ENCODE measurements around the gene AMIGO2. TPM values are rescaled to one million over a fixed set of nuclear protein-coding genes. Genes with fewer than 3 reads are reported as not detected.
"Not testable (repeated sequence)": the region's sequence is repeated elsewhere in the genome, so short reads cannot be mapped to it uniquely, and the experiment has no call there.

AMIGO2 gene, protein sequence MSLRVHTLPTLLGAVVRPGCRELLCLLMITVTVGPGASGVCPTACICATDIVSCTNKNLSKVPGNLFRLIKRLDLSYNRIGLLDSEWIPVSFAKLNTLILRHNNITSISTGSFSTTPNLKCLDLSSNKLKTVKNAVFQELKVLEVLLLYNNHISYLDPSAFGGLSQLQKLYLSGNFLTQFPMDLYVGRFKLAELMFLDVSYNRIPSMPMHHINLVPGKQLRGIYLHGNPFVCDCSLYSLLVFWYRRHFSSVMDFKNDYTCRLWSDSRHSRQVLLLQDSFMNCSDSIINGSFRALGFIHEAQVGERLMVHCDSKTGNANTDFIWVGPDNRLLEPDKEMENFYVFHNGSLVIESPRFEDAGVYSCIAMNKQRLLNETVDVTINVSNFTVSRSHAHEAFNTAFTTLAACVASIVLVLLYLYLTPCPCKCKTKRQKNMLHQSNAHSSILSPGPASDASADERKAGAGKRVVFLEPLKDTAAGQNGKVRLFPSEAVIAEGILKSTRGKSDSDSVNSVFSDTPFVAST
- 154 and 312 TPM in 2 replicates for total RNA-seq

DNA sequence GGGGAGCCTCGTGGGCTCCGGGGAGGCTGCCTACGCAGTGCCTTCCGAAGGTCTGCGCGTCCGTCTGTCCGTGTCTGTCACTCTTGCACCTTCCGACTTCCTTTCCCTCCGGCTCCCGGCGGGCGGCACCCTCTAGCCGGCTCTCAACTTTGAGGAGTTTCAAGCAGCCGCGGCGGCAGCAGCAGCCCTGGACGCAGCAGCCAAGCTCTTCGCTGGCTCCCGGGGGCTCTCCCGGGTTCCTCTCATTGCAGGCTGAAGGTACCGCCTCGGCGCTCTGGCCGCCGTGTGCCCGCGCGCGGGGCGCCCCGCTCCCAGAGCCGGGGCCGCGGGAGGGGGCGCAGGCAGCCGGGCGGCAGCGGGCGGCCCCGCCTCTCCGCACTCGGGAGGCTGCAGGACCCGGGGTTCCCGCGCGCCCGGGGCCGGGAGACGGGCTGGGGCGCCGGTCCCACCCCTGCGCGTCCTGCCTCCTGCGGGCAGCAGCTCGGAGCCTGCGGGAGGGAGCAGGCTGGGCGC, at the start of gene AMIGO2, which contains the start of gene PCED1B:
AMIGO2 (minus strand) TSS at position 492 of the 513 bp plus-strand sequence. CDS start 957 bp downstream, outside the sequence.
PCED1B (plus strand) TSS at position 154 of the 513 bp plus-strand sequence. CDS start 155,443 bp downstream, outside the sequence.
- peak; percentile 53 for DNase-seq (ENCODE audit: low read depth)

DNA sequence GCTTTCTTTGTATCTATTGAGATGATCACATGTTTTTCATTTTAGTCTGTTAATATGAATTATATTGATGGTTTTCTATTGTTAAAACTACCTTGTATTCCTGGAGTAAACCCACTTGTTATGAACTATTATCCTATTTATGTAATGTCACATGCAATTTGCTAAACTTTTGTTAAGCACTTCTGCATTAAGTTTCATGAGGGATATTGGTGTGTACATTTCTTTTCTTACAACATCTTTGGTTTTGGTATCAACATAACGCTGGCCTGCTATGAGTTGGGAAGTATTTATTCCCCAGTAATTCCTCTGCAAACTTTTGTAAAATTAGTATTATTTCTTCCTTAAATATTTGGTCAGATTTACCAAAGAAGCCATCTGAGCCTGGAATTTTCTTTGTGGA, 46.5 kb upstream of the AMIGO2 start:
- no peak for DNase-seq (ENCODE audit: low read depth)

DNA sequence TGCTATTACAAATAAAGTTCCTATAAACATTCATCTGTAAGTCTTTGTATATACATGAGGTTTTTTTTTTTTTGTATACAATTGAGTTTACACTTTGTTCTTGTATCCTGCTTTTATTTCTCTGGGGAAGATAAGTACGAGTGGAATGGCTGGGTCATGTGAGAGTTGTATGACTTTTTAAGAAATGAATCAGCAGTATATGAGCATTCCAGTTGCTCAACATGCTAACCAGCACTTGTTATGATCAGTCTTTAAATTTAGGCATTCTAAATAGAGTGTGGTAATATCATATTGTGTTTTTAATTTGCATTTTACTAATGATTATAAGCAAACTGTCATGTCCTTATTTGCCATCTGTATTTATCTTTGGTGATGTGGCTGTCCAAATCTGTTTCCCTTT, 44.7 kb upstream of the AMIGO2 start:
- DNase-seq (ENCODE audit: low read depth), result peak; percentile 47

DNA sequence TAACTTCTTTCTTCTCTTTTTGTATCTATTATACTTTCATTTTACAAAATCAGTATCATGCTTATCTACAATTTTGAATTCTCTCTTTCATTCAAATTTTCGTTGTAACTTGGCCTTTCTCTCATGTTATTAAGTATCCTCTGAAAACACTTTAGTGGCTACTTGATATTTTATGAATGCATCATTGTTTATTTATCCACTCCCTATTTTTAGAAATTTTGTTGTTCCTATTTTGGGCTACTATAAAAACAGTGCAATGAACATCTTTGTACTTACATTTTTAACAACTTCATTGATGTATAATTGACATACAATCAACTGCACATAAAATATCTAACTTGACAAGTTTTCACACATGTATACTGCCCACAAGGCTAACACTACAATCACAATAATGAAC, 44.0 kb upstream of the AMIGO2 start:
- DNase-seq (ENCODE audit: low read depth), result no peak

DNA sequence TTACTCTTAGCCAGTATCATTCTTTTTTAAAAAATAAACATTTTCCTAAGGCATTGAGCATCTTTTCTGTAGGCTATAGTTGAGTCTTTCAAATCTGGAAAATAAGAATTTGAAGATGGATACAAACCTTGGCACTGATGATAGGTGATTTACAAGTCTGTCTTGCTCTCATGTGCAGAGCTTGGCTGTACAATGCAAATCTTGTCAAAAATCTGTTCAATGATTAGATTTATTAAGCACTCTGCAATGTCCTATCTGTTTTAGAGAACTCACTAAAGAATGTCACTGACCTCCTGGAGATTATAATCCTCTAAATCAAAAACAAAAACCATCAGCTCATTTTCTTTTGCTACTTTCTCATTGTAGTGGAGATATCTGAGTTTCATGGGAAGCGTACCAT, 42.8 kb upstream of the AMIGO2 start:
- no peak for DNase-seq (ENCODE audit: low read depth)

DNA sequence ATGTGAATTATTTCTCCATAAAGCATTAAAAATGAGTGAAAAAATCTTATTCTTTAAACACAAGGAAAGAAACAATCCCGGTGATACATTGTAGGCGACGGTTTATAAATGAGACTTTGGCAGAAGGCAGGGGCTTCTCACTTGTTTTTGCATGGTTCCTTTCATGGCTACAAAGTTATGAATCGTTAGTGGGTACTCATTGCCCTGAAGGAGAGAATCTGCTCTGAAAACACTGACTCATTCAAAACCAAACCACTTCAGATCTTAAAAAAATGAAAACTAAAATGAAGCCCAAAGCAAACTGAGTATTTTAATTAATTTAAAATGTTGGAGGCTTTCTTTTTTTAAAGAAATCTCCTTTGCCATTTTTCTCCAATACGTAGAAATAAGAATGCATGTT, 41.4 kb upstream of the AMIGO2 start:
- DNase-seq (ENCODE audit: low read depth), result peak; percentile 51

DNA sequence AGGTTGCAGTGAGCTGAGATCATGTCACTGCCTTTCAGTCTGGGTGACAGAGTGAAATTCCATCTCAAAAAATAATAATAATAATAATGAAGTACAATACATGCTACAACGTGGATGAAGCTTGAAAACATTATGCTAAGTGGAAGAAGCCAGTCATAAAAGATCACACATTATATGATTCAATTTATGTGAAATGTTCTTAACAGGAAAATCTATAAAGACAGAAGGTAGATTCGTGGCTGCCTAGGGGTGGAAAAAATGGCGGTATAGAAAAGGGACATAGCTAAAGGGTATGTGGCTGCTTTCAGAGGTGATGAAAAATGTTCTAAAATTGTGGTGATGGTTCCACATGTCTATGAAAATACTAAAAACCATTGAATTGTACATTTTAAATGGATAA, 41.0 kb upstream of the AMIGO2 start:
- no peak for DNase-seq (ENCODE audit: low read depth)

DNA sequence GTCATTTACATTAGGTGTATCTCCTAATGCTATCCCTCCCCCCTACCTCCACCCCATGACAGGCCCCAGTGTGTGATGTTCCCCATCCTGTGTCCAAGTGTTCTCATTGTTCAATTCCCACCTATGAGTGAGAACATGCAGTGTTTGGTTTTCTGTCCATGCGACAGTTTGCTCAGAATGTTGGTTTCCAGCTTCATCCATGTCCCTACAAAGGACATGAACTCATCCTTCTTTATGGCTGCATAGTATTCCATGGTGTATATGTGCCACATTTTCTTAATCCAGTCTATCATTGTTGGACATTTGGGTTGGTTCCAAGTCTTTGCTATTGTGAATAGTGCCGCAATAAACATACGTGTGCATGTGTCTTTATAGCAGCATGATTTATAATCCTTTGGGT, 37.5 kb upstream of the AMIGO2 start:
- not testable (repeated sequence) for DNase-seq (ENCODE audit: low read depth)

DNA sequence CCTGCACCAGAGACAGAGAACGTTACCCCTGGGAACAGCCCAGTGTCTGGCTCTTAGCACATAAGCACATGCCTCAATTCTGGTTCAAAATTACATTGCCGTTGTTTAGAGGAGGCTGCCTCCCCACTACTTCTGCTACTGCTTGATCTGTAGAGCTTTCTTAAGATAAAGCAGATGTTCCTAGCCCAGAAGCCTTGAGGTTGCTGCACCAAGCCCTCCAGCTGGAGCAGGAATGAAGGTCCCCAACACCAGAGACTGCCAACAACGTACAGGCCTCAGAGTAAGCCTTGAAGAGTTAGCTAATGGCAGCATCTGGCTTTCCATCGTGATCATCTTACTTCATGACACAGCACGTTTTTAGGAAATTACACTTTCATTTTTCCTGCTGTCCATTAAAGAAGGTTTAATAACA, 34.7 kb upstream of the AMIGO2 start:
- DNase-seq (ENCODE audit: low read depth), result no peak

DNA sequence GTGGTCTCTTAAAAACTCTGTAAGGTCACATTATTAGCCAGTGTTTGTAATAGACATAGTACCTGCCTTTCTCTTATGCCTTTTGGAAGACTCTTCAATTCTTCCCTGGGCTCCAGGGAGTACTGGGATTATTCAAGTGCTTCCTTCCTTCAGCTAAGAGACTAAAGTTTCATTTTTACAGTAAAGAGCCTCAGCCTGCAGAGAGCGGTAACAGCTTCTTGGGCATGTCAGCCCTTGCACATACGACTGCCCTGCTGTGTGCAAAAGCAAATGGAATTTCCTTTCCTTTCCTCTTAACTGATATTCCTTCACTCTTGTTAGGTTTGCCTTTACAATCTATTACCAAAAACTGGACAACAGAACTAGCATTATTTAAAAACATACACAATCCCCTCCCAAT, 32.9 kb upstream of the AMIGO2 start:
- no peak for DNase-seq (ENCODE audit: low read depth)

DNA sequence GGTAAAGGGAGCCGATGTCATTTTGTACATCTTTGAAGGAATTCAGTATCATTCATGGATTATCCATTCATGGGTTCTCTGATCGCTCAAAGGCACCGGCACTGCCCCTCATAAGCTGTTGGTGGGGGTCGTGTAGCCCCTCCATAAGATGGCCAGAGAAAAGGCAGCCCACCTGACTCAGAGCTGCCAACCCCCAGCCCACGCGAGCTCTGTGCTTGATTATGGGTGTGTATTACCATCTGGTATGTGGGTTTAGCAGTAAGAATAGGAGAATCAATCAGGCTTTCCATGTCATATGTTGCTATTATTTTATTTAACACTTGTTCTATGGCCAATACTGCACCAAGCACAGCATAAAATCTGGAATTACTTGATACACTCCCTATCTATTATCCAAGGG, 32.1 kb upstream of the AMIGO2 start:
- DNase-seq (ENCODE audit: low read depth), result no peak

DNA sequence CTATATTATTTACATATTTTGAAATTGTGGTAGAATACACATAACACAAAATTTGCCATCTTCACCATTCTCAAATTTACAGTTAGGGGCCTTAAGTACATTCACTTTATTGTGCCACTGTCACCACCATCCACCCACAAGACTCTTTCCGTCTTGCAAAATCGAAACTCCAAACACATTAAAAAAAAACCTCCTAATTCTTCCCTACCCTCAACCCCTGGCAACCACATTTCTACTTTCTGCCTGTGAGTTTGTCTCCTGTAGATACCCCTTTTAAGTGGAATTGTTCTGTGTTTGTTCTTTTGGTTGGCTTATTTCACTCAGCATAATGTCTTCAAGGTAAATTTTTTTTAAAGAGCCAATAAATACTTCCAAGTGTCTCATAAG, 31.6 kb upstream of the AMIGO2 start:
- DNase-seq (ENCODE audit: low read depth), result no peak

DNA sequence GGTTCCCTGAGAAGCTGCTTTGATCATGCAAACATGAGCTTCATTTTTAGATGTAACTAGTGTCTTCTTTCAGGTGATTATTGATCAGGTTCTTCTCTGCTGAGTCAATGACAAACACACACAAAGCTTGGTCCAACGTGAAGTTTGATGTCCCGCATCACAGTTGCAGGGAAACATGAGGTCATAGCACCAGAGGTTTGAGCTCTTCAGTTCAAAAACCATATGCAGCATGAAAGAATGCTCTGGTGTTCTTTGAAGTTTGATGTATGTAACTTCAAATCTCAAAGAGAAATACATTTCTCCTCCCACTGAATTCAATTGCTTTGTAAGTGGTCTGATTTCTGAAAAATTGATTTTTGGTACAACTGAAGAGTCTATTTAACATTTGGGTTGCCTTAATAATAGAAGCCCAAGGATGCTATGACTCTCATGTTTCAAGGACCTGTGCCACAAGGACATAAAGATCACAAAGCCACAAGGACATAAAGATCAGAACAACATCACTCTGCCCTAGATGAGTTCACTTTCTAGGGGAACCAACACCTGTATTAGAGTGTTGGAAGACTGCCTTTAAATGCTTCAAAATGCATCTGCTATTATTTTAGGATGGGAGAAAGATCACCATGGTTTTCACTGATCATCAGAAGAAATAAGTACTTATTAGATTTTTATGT, 31.1 kb upstream of the AMIGO2 start:
- DNase-seq (ENCODE audit: low read depth), result no peak

DNA sequence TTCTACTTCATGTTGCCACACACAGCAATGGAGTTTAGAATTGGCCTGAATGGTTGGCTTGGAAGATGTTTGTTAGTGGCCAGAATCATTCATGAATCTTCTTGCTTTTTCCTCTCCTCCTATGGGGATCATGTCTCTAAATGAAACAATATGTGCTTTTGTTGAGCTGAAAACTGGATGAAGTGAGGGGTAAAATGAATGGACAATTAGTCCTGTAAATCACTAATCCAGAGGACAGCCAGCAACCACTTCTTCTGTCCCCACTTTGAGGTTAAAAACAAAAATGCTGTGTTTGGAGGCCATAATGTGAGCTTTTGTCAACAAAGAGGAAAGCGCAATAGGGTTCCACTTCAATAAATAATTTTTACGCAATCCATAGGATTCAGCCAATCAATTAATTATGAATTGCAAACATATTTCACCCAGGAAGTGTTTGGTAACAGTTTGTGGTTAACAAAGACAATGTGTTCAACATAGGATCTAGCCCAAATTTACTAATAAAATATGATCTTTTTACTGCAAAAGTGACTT, 30.3 kb upstream of the AMIGO2 start:
- DNase-seq (ENCODE audit: low read depth), result peak; percentile 16

DNA sequence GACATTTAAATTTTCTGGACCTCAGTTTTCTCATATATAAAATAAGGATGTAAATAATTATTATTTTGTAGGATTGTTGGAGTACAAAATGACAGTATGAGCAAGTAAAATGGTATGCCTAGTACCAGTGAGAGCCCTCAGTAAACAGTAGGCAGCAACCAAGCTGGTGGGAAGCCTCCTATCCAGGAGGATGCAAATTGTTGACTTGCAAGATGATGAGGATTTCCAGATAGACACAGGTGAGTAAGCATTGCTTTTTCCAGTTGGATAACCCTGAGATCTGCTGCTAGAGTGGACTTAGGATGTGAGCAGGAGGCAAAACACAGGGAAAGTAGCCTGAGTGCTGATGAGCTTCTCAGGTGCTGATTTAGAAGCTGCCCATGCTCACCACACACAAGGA, 28.2 kb upstream of the AMIGO2 start:
- DNase-seq (ENCODE audit: low read depth), result no peak

DNA sequence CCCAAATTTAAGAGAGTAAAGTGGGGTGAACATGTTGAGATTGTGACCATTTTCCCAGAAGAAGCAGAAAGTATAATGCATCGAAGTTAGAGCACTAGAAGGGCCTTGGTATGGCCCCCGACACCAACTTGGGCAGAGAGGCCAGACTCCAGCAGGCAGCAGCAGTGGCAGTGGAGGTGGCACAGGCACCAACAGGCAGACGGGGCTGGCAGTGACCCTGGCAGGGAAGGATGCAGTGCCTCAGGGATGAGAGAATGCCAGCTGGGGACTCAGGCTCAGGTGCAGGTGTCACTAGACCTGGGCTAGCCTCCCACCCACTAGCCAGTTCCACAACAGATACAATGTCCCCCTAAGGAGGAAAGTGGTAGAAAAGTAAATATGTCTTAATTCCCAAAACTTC, 27.7 kb upstream of the AMIGO2 start:
- no peak for DNase-seq (ENCODE audit: low read depth)

DNA sequence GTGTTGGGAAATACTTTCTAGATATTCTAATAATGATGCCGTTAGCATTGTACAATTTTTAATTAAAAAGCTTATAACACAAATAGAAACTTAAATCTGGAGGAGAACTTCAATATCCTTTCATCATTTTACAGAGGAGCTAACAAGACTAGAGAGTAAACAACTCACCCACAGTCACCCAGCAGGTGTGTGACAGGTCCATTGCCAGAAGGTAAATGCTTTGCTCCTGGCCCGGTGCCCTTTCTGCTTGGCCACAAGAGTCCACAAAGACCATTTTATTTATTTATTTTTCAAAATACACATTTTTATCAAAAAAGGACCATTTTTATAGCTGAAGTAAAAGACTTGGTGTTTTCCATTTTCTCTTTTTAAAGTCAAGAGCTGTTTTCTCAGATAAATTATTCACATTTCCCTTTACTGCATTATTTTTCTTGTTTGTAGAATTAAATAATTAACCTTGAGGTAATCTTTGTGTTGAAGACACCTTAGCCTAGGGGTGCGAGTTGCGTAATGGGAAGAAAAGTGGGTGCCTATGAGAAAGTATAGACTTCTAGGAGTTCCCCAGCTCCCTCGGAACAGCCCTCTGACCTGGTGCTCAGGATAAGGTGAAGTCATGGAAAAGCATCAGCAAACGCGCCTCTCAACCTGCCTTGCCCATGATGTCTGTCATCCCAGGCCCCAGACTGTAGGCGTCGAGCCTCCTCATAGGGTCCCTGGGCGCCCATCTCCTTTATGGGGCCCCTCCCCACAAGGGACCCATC, 26.3 kb upstream of the AMIGO2 start:
- DNase-seq (ENCODE audit: low read depth), result no peak

DNA sequence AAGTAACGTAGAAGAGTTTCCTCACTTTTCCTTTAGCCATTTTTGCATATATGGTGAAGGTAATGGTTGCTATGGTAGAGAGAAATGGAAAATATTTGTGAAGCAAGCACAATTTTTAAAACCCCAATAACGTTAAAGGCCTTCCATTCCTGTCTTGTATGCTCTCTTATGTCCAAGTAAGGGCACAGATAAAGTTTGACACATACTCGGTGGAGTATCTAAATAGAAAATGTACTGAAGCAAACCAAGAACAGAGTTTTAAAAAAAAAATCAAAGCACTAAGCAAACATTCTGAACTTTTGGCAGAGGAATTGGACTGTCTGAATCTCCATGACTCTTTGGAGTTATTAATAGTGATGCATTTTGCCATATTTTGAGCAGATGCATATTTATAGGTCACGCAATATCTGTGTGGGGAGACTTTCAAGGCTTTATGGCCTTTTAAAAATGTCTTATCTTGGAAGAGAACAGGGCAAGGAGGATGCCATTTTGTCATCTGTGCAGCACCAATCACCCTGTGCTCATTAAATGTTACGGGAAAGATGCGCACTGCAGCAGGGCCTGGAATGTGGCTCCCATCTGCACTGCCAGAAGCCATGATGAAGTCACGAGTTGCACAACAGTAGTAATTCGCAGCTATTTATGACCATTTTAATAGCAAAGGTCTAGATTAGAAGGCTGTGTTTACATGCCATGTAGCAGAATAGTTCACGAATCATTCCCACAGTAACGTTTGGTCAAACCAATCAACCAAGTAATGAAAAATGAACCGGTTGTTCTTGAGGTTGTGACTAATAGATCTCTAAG, 23.3 kb upstream of the AMIGO2 start:
- DNase-seq (ENCODE audit: low read depth), result peak; percentile 98

DNA sequence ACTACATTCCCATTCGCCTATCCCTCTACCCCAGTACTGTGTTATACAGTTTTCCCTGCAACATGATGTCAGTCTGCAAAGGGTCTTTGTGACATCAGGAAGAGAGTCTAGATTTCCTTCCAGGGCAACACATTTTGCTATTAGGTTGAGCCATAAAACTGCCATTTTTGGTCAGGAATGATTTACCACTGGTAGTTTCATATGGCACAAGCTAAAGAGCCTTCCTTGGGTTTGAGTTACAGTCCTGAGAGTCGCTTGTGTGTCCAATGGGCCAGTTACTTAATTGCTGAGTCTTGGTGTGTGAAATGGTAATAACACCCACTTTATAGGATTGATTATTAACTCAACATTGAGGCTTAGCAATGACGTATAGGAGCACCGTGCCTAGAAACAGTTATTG, 22.6 kb upstream of the AMIGO2 start:
- peak; percentile 77 for DNase-seq (ENCODE audit: low read depth)

DNA sequence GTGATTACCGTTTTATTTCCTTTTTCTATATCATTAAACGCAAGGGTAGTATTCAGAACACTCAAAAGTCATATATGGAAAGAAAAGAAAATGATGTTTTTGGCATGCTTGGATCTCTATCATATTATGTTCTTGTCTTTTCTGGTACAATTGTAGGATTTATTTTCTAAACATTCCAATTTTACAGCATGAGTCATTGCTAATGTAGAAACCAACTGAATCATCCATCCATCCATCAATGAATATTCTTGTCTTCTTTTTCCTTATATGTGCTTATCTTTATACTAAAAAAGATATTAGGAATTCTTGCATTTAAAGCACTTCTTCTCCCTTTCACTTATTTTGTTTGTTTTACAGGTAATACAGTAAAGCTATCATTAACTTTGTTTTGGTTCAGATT, 20.4 kb upstream of the AMIGO2 start:
- DNase-seq (ENCODE audit: low read depth), result no peak

DNA sequence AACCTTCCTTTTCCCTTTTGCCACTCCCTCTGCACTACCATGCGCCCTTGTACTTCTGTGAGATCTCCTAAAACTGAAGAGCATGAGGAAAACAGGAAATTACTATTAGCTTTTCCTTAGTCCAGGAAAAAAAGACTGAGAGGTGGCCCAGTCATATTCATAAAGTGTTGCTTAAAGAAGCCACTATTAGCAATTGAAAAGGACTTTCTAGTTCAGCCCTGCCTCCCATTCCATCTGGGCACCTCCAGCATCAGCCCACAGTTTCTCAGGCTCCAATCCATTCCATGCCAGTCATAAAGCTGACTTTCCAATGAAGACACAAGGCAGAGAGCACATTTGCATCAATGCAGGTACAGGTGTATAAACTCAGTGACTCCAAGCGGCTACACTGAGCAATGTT, 19.9 kb upstream of the AMIGO2 start:
- DNase-seq (ENCODE audit: low read depth), result no peak

All from renal cortical epithelial cell (primary cell).